Activated T-helper 1 cell treated with anti-CD3 and anti-CD28 coated beads, Interleukin-2, amount 50 U/mL, for 16 hours (primary cell): ENCODE measurements around the gene SLC9A1.
"Not testable (repeated sequence)": the region's sequence is repeated elsewhere in the genome, so short reads cannot be mapped to it uniquely, and the experiment has no call there.

Experiments
- DNase-seq, 2 donors: peaks; one replicate each; pipeline ENCODE4 v3.0.0-alpha.2; 2020; ENCODE audit warnings: low read depth in 1 of 2, low spot score in 1 of 2

The SLC9A1 gene

GRCh38 chr1:27154991-27155781 lies at the start of gene SLC9A1:
SLC9A1 (minus strand) TSS chr1:27155125; CDS start chr1:27154334, 791 bp downstream.
- DNase-seq: peak; percentile 88 to 91

- DNase-seq: no peak
These were observed 49.0 kb upstream of the SLC9A1 start for GRCh38 chr1:27203946-27204345.

DNA sequence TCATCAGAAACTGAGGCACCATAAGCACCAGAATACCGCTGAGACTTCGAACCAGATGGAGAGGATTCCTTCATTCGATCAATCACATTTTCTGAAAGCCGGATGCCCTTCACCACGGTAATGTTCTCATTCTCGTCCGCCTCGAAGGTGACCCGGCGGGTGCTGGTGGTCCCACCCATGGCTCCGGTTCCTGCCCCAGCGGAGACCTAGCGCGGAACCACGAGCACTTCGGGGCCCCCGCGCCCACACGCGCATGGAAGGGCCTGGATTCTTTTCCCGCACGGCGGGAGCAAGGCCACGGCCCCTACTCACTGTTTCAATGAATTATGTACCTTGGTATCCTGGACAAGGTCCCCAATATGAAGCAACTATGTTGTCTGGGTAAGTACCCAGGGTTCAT lies 46.4 kb upstream of the SLC9A1 start:
- DNase-seq: no peak

- DNase-seq: no peak
These were observed 38.3 kb upstream of the SLC9A1 start for GRCh38 chr1:27193194-27193593.

GRCh38 chr1:27192039-27192529 lies 37.2 kb upstream of the SLC9A1 start:
- no peak for DNase-seq

GRCh38 chr1:27184665-27185064 lies 29.7 kb upstream of the SLC9A1 start:
- DNase-seq: not testable (repeated sequence)

DNA sequence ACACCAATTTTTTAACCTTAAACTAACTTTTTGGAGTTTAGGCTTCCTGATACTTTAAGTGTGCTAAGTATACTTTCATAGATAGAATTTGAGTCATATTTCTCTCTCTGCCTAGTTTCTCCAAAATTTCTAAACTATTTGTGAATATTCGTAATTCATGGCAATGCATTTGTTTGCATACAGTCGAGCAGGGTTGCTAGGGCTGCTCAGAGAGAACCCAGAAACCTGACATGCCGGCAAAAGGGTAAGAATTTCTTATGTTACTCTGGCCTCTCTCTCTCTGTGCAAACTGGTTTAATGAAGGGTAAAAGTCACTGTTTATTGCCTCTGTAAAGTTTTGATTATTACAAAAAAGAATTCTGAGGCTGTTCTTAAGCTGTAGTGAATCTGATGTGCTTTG lies 25.1 kb upstream of the SLC9A1 start:
- DNase-seq: no peak

DNA sequence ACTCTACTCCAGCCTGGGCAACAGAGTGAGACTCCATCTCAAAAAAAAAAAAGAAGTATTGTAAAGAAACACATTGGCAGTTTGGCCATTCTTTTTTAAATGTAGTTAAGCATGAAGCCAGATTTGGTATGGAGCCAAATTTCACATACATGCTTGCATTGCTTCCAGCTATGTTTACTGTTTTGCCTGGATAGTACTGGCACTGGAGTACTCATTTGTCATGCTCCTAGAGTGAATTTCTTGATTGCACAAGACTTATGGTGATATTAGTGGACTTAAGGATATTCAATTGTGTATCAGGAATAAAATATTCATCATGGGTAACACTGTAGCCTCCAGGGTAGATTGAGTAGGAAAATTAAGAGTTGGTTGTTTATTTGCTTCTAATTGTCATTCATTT lies 24.5 kb upstream of the SLC9A1 start:
- DNase-seq: no peak

DNA sequence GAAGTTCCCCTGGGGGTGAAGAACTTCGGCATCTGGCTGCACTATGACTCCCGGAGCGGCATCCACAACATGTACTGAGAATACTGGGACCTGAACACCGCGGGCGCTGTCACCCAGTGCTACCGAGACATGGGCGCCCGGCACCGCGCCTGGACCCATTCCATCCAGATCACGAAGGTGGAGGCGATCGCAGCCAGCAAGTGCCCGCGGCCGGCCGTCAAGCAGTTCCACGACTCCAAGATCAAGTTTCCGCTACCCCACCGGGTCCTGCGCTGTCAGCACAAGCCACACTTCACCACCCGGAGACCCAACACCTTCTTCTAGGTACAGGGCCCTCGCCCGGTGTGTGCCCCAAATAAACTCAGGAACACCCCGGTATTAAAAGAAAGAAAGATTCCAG lies 22.0 kb upstream of the SLC9A1 start:
- DNase-seq: no peak

GRCh38 chr1:27176323-27176722 lies 21.4 kb upstream of the SLC9A1 start:
- DNase-seq: no peak

DNA sequence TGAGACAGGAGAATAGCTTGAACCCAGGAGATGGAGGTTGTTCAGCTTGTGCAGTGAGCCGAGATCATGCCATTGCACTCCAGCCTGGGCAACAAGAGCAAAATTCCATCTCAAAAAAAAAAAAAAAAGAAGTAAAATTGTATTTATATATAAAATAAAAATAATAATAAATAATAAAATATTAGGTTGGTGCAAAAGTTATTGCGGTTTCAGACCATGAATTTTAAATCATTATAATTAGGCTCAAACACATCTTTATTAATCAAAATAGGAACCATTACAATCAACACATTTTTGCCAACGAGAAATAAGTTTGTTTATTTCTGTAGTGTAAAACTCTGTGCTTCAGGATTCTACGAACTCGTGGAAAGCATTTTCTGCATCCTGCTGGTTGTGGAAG lies 18.1 kb upstream of the SLC9A1 start:
- DNase-seq: not testable (repeated sequence)

- DNase-seq: no peak
These were observed 12.0 kb upstream of the SLC9A1 start for GRCh38 chr1:27166929-27167328.

GRCh38 chr1:27166351-27166802 lies 11.5 kb upstream of the SLC9A1 start:
- no peak for DNase-seq

GRCh38 chr1:27163093-27163492 lies 8.2 kb upstream of the SLC9A1 start:
- DNase-seq: no peak

GRCh38 chr1:27162090-27162489 lies 7.2 kb upstream of the SLC9A1 start:
- DNase-seq: no peak

DNA sequence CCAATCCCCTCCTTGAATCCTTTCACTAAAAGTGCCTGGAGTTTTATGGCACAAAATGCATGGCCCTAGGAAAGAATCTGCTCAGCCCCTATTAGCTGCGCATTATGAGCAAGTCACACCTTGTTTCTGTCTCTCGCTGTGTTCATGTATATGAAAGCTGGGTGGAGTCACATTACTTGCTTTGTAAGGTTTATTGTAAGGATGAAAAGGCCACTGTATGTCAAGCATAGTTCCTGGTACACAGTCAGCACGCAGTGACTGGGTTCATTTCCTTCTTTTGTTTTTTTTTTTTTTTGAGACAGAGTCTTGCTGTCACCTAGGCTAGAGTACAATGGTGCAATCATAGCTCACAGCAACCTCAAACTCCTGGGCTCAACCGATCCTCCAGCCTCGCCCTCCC lies 6.7 kb upstream of the SLC9A1 start:
- DNase-seq: no peak

DNA sequence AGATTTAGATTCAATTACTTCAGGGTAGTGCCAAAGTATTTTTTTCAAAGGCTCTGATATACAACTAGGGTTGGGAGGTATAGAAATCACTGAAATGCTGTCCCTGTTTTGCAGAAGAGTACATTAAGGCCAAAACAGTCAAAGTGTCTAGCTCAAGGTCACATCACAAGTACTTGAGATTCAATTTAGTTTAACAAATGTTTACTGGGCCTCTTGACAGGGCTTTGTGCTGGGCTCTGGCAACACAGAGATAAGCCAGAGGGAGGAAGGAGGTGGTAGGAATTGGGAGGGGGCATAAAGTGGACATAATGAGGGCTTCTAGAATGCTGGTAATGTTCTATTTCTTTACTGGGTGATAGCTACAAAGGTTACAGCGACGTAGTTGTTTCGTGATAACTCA lies 2.3 kb upstream of the SLC9A1 start:
- DNase-seq: no peak

- DNase-seq: no peak
These were observed 395 bp downstream of the SLC9A1 start for GRCh38 chr1:27154469-27154990.

GRCh38 chr1:27153927-27154358 lies 982 bp downstream of the SLC9A1 start:
- no peak for DNase-seq

- no peak for DNase-seq
These were observed 1.4 kb downstream of the SLC9A1 start for GRCh38 chr1:27153549-27153886.

DNA sequence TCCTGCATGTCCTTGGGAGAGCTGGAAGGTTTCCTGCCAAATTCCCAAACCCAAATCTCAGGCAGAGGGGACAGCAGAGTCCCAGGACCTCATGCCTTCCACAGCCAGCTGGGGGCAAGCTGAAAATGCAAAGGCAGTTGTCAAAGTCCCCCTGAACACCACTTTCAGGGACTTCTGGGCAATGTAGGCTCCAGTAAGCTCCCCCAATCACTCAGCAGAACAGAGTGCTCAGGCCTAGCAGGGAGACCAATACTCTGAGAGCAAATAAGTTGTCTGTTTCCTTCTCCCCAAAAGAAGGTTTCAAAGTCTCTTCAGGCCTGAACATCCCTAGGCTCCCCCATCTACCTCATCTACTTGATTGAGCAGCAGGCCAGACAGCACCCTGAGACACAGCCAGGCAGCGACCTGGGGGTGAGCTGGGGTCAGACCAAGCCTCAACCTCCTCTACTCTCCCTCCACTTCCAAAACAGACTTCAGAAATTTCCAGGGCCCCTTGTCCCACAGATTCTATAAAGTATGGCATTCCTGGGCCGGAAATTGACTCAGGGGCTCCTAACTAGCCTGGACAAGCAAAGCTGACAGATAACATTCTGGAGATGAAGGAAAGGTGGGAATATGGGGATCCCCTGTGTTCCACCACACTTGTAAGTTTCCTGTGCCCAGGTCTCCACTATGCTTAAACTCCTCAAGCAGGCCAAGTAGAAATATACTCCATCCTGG lies 1.9 kb downstream of the SLC9A1 start:
- no peak for DNase-seq
